H9 (cell line): ENCODE data around the gene ATP8B4. TPM values are rescaled to one million over a fixed set of nuclear protein-coding genes. Genes with fewer than 3 reads are reported as not detected.

Source experiments
- DNase-seq: peaks from one replicate; pipeline ENCODE4 v3.0.0-alpha.2; 2017
- H2AFZ ChIP-seq: one replicate; pipeline ENCODE4 v1.6.1; 2013; ENCODE audit warnings: mild to moderate bottlenecking, low read length, control low read depth, moderate library complexity
- H2AK5ac ChIP-seq: 2 replicates; pipeline ENCODE4 v1.6.1; 2013; ENCODE audit warnings: low read length, control low read depth, mixed read lengths; ENCODE audit not compliant: insufficient read length
- H2BK120ac ChIP-seq: one replicate; pipeline ENCODE4 v1.6.1; 2013; ENCODE audit warnings: low read depth, mild to moderate bottlenecking, low read length, control low read depth, inconsistent platforms; ENCODE audit not compliant: poor library complexity, severe bottlenecking
- H2BK12ac ChIP-seq: 2 replicates; pipeline ENCODE4 v1.6.1; 2013; ENCODE audit warnings: low read length, control low read depth, mixed read lengths, low read depth; ENCODE audit not compliant: insufficient read length
- H2BK15ac ChIP-seq: 2 replicates; pipeline ENCODE4 v1.6.1; 2013; ENCODE audit warnings: low read depth, low read length, control low read depth
- H2BK20ac ChIP-seq: one replicate; pipeline ENCODE4 v1.6.1; 2013; ENCODE audit warnings: low read depth, mild to moderate bottlenecking, low read length, control low read depth, inconsistent platforms; ENCODE audit not compliant: poor library complexity, severe bottlenecking
- H2BK5ac ChIP-seq: 2 replicates; pipeline ENCODE4 v1.6.1; 2013; ENCODE audit warnings: low read length, control low read depth, mixed read lengths; ENCODE audit not compliant: insufficient read length
- H3K14ac ChIP-seq: 2 replicates; pipeline ENCODE4 v1.6.1; 2013; ENCODE audit warnings: low read length, control low read depth; ENCODE audit not compliant: insufficient read depth
- H3K18ac ChIP-seq: 2 replicates; pipeline ENCODE4 v1.6.1; 2013; ENCODE audit warnings: low read depth, mild to moderate bottlenecking, mixed read lengths, low read length, control low read depth; ENCODE audit not compliant: insufficient read length
- H3K23ac ChIP-seq: 2 replicates; pipeline ENCODE4 v1.6.1; 2013; ENCODE audit warnings: low read length, control low read depth, mixed read lengths, low read depth; ENCODE audit not compliant: insufficient read length
- H3K23me2 ChIP-seq: 2 replicates; pipeline ENCODE4 v1.6.1; 2013; ENCODE audit warnings: low read depth, mild to moderate bottlenecking, mixed read lengths, low read length, control low read depth; ENCODE audit not compliant: insufficient read length, poor library complexity, severe bottlenecking
- H3K27ac ChIP-seq: 2 replicates; pipeline ENCODE4 v1.5.1; 2013; ENCODE audit warnings: low read length, control low read depth, mixed read lengths, low read depth; ENCODE audit not compliant: insufficient read length
- H3K27me3 ChIP-seq: 2 replicates; pipeline ENCODE4 v1.6.1; 2013; ENCODE audit warnings: low read length, control low read depth, inconsistent platforms; ENCODE audit not compliant: insufficient read depth
- H3K4ac ChIP-seq: 2 replicates; pipeline ENCODE4 v1.6.1; 2013; ENCODE audit warnings: low read depth, mild to moderate bottlenecking, control low read depth, inconsistent platforms, low read length, moderate library complexity
- H3K4me1 ChIP-seq: 2 replicates; pipeline ENCODE4 v1.6.1; 2013; ENCODE audit warnings: low read length, control low read depth, inconsistent platforms; ENCODE audit not compliant: insufficient read depth
- H3K4me2 ChIP-seq: 2 replicates; pipeline ENCODE4 v1.6.1; 2013; ENCODE audit warnings: low read length, control low read depth, mixed read lengths; ENCODE audit not compliant: insufficient read length, insufficient read depth
- H3K56ac ChIP-seq: 2 replicates; pipeline ENCODE4 v1.6.1; 2013; ENCODE audit warnings: low read depth, mild to moderate bottlenecking, mixed read lengths, low read length, control low read depth; ENCODE audit not compliant: insufficient read length
- H3K79me1 ChIP-seq: 2 replicates; pipeline ENCODE4 v1.6.1; 2013; ENCODE audit warnings: low read depth, mild to moderate bottlenecking, moderate library complexity, low read length, control low read depth, inconsistent platforms; ENCODE audit not compliant: insufficient read depth, poor library complexity, severe bottlenecking
- H3K79me2 ChIP-seq: 2 replicates; pipeline ENCODE4 v1.6.1; 2013; ENCODE audit warnings: low read length, control low read depth, inconsistent platforms; ENCODE audit not compliant: insufficient read depth
- H3K9ac ChIP-seq: 2 replicates; pipeline ENCODE4 v1.6.1; 2013; ENCODE audit warnings: low read length, control low read depth, mixed read lengths; ENCODE audit not compliant: insufficient read length; ENCODE audit errors: extremely low read depth
- H3K9me3 ChIP-seq: one replicate; pipeline ENCODE4 v1.6.1; 2013; ENCODE audit warnings: low read depth, low read length, inconsistent platforms; ENCODE audit not compliant: control insufficient read depth
- H3T11ph ChIP-seq: one replicate; pipeline ENCODE4 v1.6.1; 2013; ENCODE audit warnings: mild to moderate bottlenecking, low read length, control low read depth, inconsistent platforms
- H4K20me1 ChIP-seq: one replicate; pipeline ENCODE4 v1.6.1; 2013; ENCODE audit not compliant: control insufficient read depth, insufficient read length, insufficient read depth
- H4K5ac ChIP-seq: 2 replicates; pipeline ENCODE4 v1.6.1; 2013; ENCODE audit warnings: low read depth, mild to moderate bottlenecking, mixed read lengths, low read length, control low read depth; ENCODE audit not compliant: insufficient read length
- H4K8ac ChIP-seq: replicated peaks from 2 replicates; pipeline ENCODE4 v1.6.1; 2013; ENCODE audit warnings: low read length, control low read depth, mixed read lengths, low read depth; ENCODE audit not compliant: insufficient read length
- H4K91ac ChIP-seq: 2 replicates; pipeline ENCODE4 v1.6.1; 2013; ENCODE audit warnings: low read depth, mild to moderate bottlenecking, moderate library complexity, mixed read lengths, low read length, control low read depth; ENCODE audit not compliant: insufficient read length
- H3K27ac Mint-ChIP-seq, 3 experiments: 2 replicates in 2 of 3; 3 replicates in 1 of 3; pipeline ENCODE4 v1.8.0; 2020 to 2021; ENCODE audit warnings: mixed read lengths in 3 of 3, mild to moderate bottlenecking in 1 of 3, moderate library complexity in 1 of 3
- H3K27me3 Mint-ChIP-seq: 2 replicates; pipeline ENCODE4 v1.8.0; 2021; ENCODE audit warnings: low read depth, mild to moderate bottlenecking, moderate library complexity, mixed read lengths
- H3K36me3 Mint-ChIP-seq, 3 experiments: 2 replicates in 2 of 3; 3 replicates in 1 of 3; pipeline ENCODE4 v1.8.0; 2020 to 2021; ENCODE audit warnings: low read depth in 3 of 3, mixed read lengths in 3 of 3; ENCODE audit not compliant: insufficient read depth in 1 of 3
- H3K4me1 Mint-ChIP-seq, 2 experiments: 2 replicates each; pipeline ENCODE4 v1.8.0; 2020; ENCODE audit warnings: mixed read lengths in 2 of 2
- H3K4me3 Mint-ChIP-seq, 2 experiments: 2 replicates in 1 of 2; 3 replicates in 1 of 2; pipeline ENCODE4 v1.8.0; 2020 to 2021; ENCODE audit warnings: mild to moderate bottlenecking in 2 of 2, mixed read lengths in 2 of 2, moderate library complexity in 1 of 2
- H3K9me3 Mint-ChIP-seq, 2 experiments: 2 replicates in 1 of 2; 3 replicates in 1 of 2; pipeline ENCODE4 v1.8.0; 2020; ENCODE audit warnings: mild to moderate bottlenecking in 2 of 2, mixed read lengths in 2 of 2, moderate library complexity in 1 of 2
- CTCF ChIP-seq: fragments of 200-600 bp; sonication (generic); conservative IDR thresholded peaks from 3 replicates; pipeline ENCODE4 v1.8.0; 2021; ENCODE audit warnings: antibody characterized with exemption, mild to moderate bottlenecking
- total RNA-seq: library from RNA; stranded (reverse); gene quantifications from 2 replicates; pipeline ENCODE4 v1.2.1, GENCODE V29; 2021

ATP8B4 gene
- total RNA-seq, 1 experiment from 2014 or later: 0.52 TPM

- no peak overlapping the region for H2BK15ac ChIP-seq
- no peak overlapping the region for H2AK5ac ChIP-seq
- H2BK20ac ChIP-seq: no peak overlapping the region
- no peaks in the 10 kb centered on the region for H3K9me3 ChIP-seq
- no peak overlapping the region for H3K14ac ChIP-seq
- no peak overlapping the region for H2BK120ac ChIP-seq
- H4K8ac ChIP-seq: no peak overlapping the region
- H3K79me1 ChIP-seq: no peaks in the 10 kb centered on the region
- no peak overlapping the region for H4K91ac ChIP-seq
- no peak overlapping the region for H3K9ac ChIP-seq
- Mint-ChIP-seq H3K27ac (no peak overlapping the region), H3K4me3 (no peak overlapping the region), H3K4me1 (no peaks in the 10 kb centered on the region), H3K9me3 (peaks cover 11 to 12% of the 10 kb centered on the region in 2 experiments), H3K36me3 (peaks cover 7 to 12% (median 9%) of the 10 kb centered on the region in 3 experiments; a peak in 5 of 7 replicates), H3K27me3 (no peaks in the 10 kb centered on the region)
- no peak for TF ChIP-seq CTCF
- no peak overlapping the region for H3K23ac ChIP-seq
- H3K23me2 ChIP-seq: no peaks in the 10 kb centered on the region
- H2AFZ ChIP-seq: no peak overlapping the region
- no peak for DNase-seq
- no peak overlapping the region for H3K27ac ChIP-seq
- H4K5ac ChIP-seq: no peak overlapping the region
- no peaks in the 10 kb centered on the region for H3K4me1 ChIP-seq
- H3K4ac ChIP-seq: no peak overlapping the region
- no peak overlapping the region for H3K4me2 ChIP-seq
- no peaks in the 10 kb centered on the region for H3K27me3 ChIP-seq
- no peak overlapping the region for H3K56ac ChIP-seq
- H3T11ph ChIP-seq: no peak overlapping the region
- no peak overlapping the region for H2BK12ac ChIP-seq
- no peak overlapping the region for H2BK5ac ChIP-seq
- H4K20me1 ChIP-seq: no peaks in the 10 kb centered on the region
- H3K18ac ChIP-seq: no peak overlapping the region
- H3K79me2 ChIP-seq: no peaks in the 10 kb centered on the region
Measured at GRCh38 chr15:50044406-50044805, 74.6 kb downstream of the ATP8B4 start.
